ENCODE data around the gene MAFG.
A peak's percentile ranks its signal among the peaks of the same experiment; 100 is the strongest.
"Not testable (repeated sequence)": the region's sequence is repeated elsewhere in the genome, so short reads cannot be mapped to it uniquely, and the experiment has no call there.

The MAFG gene

DNA sequence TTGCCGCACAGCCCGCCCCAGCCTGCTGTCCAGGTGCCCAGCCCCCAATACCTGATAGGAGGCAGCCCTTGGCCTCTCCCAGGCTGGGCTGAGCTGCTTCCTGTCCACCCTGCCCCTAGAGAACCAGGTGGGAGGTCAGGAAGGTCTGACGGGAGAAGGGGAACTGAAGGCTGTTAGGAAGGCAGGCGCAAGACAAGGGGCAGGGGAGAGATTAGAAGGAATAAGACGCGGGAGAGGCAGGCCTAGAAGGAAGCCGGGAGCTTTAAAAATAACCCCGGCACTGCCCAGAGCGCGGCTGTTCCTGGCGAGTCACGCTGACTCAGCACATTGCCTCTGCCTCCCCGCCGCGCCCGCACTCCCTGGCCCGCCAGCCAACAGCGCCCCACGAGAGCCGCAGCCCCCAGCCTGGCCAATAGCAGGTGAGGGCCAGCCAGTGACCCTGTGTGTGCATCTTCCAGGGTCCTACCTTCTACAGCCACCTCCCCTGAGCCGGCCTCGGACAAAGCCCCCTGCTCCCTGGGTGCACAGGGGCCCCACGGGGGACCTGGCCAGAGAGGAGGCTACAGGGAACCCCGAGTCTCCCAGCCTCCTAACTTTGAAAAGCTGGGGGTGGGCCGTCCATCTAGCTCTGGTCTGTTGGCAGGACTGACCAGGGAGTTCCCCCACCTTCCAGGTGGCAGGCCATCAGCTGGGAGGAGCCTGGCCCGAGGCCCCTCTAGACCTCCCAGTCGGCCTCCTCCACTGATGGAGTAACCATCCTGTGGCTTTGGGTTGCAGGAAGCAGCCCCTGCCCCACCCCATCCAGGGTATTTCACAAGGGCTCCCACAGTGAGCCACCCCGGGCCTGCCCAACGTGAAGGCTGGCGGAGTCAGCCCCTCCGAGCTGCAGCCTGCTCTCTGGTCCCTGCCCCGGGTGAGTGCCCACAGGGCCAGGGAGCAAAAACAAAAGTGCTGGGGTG is 4.0 kb downstream of the MAFG start:
- DNase-seq (ENCODE audit: low read depth) = peak; percentile 79

GRCh38 chr17:81922566-81923301 is 4.8 kb downstream of the MAFG start:
- DNase-seq (ENCODE audit: low read depth) = no peak

- no peak for DNase-seq (ENCODE audit: low read depth)
Measured at GRCh38 chr17:81921996-81922565, 5.5 kb downstream of the MAFG start.

GRCh38 chr17:81921537-81921862 is 6.0 kb downstream of the MAFG start:
- no peak for DNase-seq (ENCODE audit: low read depth)

DNA sequence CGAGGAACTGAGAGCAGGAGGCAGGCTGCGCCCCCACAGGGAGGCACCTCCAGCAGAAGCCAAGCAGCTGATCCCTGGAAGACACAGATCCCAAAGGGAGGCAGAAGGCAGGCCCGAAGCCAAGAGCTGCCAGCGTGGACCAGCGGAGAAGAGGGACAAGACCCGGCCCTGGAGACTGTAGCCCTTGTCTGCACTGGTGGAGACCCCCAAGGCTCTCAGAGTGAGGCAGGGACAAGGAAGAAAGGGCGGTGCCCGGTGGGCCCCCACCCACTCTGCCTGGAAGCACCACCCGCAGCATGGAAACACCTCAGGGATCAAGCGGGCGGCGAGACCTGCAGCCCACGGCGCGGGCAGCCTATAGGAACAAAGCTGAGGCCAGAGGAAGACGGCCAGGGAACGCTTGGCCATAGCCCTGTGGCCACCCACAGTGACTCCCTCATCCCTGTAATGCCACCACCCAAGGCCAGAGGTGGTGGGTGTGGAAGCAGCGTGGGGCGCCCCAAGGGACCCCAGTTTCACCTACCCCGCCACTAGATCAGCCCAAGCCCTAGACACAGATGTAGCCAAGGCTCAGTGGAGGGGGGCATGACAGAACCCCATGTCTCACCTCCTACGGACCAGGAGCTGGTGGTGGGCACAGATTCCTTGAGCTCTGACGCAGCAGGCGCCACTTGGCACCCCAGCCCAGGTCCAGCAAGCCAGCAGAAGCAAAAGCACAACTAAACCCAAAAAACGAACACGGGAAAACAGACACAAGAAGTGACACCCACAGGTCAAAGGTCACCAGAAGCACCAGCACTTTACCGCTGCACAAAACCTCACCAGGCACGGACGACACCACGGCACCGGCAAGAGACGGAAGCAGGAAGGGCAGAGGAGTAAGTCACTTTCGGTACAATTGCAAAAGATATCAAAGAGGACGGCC is 6.7 kb downstream of the MAFG start:
- DNase-seq (ENCODE audit: low read depth) = no peak

- DNase-seq (ENCODE audit: low read depth) = no peak
Measured at GRCh38 chr17:81918832-81919545, 8.5 kb downstream of the MAFG start.

DNA sequence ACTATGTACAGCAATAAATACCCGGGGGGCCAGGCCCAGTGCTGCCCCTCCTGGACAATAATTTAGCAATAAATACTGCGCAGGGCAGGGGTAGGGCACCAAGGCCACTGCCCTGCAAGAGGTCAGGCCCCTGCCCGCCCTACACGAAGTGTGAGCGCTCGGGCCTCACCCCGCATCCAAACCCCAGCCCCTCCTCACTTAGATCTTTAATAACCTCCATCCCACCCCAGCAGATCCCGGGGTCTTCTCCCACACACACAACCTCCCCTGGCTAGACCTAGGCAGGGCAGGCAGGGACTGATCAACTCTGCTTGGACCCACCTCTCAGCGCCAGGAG is 9.2 kb downstream of the MAFG start:
- DNase-seq (ENCODE audit: low read depth) = not testable (repeated sequence)

- DNase-seq (ENCODE audit: low read depth) = peak; percentile 84
Measured at GRCh38 chr17:81917565-81918332, 9.8 kb downstream of the MAFG start, which contains the start of gene SIRT7. Gene SIRT7, minus strand, starts transcription at chr17:81918176. Its CDS starts 45 bp downstream, at chr17:81918131.

DNA sequence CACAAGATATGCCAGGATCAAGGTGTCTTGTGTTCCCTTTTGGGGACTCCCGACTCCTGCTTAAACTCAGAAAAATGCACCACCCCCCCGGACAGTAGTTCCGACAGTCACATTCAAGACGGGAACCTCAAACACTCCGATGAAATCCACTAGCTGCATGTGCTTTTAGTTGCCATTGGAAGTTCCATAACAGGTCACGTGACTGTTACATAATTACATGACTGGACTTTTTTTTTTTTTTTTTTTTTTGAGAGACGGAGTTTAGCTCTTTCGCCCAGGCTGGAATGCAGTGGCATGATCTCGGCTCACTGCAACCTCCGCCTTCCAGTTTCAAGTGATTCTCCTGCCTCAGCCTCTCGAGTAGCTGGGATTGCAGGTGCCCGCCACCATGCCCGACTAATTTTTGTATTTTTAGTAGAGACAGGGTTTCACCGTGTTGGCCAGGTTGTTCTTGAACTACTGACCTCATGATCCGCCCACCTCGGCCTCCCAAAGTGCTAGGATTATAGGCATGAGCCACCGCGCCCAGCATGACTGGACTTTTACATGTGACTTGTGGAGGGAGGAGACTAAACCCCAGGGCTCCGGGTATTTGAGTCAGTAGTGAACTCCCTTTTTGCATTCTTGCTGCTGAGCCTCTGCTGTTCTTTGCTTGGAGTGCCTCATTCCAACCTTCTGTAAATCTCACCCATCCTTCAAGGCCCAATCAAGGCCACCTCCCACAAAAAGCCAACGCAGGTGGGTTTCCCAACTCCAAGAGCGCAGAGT is 11.1 kb downstream of the MAFG start:
- peak; percentile 91 for DNase-seq (ENCODE audit: low read depth)

- no peak for DNase-seq (ENCODE audit: low read depth)
Measured at GRCh38 chr17:81915331-81915730, 12.2 kb downstream of the MAFG start.

- no peak for DNase-seq (ENCODE audit: low read depth)
Measured at GRCh38 chr17:81914103-81914850, 13.3 kb downstream of the MAFG start.

DNA sequence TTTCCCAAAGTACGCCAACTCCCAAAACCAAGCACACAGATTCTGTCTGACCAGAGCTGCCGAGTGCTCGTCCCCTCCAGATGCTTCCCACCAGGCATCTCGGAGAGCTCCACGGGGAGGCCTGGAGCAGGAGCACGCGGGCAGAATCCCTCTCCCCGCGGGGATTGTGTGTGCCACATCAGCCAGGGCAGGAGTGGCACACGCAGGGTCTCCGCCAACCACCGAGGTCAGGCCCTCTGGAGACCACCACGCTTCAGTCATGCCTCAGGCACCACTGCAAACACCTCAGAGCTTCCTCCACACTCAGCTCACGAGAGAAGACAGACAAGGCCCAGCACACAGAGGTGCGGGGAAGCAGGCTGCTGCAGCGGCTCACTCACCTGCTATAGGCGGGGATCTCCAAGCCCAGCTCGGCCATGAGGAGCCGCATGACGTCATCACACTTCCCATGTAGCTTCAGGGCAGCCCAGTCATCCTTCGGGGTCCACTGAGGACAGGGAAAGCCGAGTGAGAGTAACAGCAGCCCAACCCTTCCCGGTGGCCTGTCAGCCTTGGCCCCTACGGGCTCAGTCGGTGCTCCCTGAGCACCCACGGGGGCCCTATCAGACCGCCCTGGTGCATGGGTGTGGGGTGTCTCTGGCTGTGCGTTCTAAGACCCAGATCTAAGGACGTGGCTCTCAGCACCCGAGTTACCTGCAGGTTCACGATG is 14.0 kb downstream of the MAFG start:
- DNase-seq (ENCODE audit: low read depth) = peak; percentile 58

DNA sequence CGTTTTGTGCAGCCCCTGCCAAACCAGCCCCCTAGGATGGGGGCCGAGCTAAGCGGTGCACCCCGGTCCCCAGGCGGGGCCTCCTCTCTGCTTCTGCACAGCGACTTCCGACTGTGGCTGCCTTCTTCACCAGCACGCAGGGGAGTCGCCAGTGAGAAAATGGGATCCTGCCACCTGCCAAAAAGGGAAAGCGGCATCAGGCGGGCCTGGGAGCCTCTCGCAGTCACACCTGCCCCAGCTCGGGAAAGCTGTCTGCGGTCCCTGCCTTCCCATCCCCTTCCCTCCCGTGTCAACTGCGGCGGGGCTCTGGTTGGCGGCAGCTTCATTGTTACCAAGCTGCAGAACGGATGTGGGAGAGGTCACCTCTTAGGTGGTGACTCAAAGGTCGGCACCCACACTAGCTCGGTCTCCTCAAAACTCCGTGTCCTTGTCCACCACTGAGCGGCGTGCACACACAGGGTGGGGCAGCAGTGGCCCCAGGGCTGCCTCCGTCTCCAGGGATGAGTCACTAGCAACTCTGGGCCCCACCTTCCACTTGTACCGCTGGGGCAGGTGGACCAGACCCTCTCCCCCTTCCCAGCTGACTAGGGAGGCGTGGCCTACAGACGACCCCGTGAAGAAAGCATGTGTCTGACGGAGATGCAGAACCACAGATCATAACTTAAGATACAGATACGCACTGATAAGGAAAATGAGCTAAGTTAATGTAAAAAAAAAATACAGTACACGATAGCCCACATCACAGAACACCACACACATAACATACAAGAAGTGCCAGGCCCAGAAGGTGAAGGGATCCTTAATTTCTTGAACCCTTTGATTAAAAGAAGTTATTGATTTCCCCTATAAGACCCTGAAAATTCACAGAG is 14.9 kb downstream of the MAFG start:
- peak; percentile 45 for DNase-seq (ENCODE audit: low read depth)

GRCh38 chr17:81911969-81912368 is 15.6 kb downstream of the MAFG start:
- no peak for DNase-seq (ENCODE audit: low read depth)

DNA sequence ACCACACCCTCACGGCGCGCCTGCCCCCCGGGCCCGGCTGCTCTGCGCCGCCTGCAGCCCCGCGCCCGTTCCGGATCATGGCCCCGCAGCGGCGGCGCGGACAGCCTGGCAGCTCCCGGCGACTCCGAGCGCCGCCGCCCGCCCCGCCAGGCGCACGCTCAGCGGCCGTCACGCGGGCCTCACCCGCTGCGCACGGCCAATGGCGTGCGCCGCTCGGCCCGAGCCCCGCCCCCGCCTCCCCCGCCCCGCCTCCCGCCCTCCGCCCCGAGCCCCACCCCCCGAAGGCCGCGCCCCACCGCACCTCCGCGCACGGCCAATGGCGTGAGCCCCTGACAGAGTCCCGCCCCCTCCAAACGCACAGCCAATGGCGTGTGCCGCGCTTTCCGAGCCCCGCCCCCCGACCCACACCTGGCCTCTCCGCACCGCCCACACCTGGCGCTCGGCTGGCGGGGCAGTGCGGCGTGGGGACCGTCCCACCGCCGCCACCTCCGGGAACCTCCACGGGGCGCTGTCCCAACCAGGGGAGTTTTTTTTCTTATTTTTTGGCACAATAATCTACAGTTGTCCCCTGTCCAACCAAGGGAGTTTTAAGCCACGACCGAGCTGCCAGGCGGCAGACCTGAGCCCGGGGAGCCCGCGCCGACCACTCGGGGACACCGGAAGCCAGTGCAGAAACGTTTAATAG is 16.1 kb downstream of the MAFG start, which contains the start of gene PCYT2:
TSS of gene PCYT2 (minus strand) at position 123 of the 685 bp plus-strand sequence. CDS start at position 79, 44 bp downstream.
- peak; percentile 93 for DNase-seq (ENCODE audit: low read depth)

GRCh38 chr17:81910840-81911276 is 16.7 kb downstream of the MAFG start:
- peak; percentile 46 for DNase-seq (ENCODE audit: low read depth)

All from ELR (cell line).